HG03571 (cell line): Measurements from ENCODE around the gene BCAS3.
"Not testable (repeated sequence)": the region's sequence is repeated elsewhere in the genome, so short reads cannot be mapped to it uniquely, and the experiment has no call there.

Experiments used
- ATAC-seq: cut with Tn5 transposase; IDR thresholded peaks from one replicate; pipeline ENCODE4 v1.9.1; 2021; ENCODE audit not compliant: unreplicated experiment

The BCAS3 gene

DNA sequence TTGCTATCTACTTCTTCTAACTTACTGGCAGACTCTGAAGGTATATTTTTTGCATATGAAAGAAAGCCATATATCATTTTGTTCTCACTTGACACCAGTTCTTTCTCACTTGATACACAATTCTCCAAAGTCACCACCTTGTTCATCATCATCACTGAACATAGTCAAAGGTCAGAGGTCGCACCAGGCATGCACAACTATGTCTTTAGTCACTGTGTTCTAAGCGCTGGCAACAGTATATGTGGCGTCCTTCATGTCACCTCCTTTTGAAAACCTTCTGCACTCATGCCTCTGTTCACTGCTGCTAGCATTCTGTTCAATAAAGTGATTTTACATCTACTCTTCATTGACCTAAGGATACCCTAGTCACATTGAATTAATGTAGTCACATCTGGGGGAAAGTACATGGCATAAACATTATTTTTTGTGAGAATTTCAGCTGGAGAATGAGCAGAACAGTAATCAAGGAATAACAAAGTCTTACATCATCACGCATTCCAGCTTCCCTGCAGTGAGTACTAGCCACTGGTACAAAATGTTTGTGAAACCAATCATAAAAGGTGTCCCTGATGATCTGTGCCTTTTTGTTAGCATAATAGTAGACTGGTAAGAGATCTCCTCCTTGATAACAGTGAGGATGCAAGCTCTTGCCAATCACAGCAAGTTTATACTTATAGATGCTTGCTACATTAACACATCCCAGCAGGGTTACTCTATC is 754.1 kb downstream of the BCAS3 start:
- no peak for ATAC-seq

DNA sequence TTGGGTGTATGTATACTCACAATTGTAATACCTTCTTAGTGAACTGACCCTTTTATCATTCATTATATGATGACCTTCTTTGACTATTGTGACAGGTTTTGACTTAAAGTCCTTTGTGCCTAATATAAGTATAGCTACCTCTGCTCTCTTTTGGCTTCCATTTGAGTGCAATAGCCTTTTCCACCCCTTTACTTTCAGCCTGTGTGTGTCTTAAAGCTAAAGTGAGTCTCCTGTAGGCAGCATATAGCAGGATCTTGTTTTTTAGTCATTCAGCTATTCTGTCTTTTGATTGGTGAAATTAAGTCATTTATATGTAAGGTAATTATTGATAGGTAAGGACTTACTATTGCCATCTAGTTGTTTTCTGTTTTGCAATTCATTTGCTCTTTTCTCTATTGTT is 758.6 kb downstream of the BCAS3 start:
- no peak for ATAC-seq

DNA sequence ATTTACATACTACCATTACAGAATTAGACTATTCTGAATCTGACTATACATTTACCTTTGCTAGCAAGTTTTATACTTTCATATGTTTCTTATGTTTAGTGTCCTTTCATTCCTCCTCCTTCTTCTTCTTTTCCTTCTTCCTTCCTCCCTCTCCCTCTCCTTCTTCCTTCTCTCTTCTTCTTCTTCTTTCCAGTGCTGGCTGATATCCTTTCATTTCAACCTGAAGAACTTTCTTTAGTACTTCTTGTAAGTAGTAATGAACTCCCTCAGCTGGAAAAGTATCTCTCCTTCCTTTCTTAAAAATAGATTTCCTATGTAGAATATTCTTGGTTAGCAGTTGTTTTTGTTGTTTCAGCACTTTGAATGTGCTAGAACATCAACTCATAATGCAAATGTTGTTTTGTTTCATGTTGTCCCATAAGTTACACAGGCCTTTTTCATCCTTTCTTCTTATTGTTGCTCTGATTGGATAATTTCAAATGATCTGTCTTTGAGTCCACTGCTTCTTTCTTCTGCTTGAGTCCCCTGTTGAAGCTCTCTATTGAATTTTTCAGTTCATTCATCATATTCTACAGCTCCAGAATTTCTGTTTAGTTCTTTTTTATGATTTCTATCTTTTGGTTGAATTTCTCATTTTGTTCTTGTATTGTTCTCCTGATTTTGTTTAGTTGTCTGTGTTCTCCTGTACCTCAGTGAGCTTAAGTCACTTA is 759.5 kb downstream of the BCAS3 start:
- ATAC-seq, result no peak

DNA sequence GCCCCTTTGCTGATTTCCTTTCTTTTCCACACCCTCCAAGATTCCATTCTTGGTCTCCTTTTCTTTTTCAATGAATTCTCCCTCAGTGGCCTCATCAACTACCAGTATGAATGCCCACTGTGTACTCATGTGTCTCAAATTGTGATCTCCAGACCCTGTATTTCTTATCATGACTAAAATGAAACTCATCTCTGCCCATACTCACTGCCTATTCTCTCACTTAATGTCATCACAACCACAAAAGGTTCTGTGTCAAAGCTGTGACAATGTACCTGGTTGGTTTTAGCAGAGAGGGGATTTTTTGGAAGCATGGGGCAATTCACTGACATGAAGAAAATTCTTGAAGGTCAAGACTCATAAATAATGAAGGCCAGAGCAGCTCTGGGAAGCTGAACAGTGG is 763.0 kb downstream of the BCAS3 start:
- ATAC-seq, result no peak

DNA sequence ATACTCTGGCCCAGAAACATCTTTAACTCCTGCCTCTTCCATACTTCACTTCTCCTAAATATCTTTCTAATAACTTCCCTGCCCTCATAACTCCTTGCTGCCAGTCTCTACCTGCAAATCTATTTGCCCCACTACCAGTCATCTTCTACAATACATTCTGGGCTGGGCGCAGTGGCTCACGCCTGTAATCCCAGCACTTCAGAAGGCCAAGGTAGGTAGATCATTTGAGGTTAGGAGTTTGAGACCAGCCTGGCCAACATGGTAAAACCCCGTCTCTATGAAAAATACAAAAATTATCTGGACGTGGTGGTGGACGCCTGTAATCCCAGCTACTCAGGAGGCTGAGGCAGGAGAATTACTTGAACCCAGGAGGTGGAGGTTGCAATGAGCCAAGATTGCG is 763.9 kb downstream of the BCAS3 start:
- ATAC-seq, result not testable (repeated sequence)

DNA sequence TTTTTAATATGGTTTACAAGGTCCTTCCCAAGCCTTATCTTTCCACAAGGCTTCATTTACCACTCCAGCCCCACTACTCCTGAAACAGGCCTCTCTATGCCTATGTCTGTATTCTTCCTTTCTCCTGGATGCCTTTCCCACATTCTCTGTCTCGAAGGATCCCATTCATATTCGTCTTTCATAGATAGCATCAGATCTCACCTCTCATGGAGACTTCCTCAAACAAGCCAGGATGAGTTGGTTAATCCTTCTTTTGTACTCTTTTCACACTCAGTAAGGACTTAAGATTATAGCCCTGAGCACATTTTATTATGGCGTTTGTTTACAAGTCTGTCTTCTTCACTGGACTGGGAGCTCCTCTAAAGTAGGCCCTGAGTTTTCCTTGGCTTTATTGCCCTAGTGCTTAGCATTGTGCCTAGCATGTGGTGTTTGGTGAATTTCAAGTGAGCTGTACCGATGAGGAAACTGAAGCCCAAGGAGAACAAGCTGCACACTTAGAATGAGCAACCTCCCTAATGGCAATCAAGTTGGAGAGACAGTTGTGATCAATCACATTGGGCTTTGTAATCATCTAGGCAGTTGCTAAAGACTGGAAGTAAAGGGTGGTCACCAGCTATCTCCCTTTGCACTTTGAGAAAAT is 764.6 kb downstream of the BCAS3 start:
- ATAC-seq, result no peak
